GM21576 (cell line): Measurements from ENCODE around the gene THSD4.
"Not testable (repeated sequence)": the region's sequence is repeated elsewhere in the genome, so short reads cannot be mapped to it uniquely, and the experiment has no call there.

Experiments
- ATAC-seq: cut with Tn5 transposase; IDR thresholded peaks from one replicate; pipeline ENCODE4 v1.9.1; 2021; ENCODE audit warnings: mild to moderate bottlenecking, moderate library complexity; ENCODE audit not compliant: unreplicated experiment

THSD4 gene

DNA sequence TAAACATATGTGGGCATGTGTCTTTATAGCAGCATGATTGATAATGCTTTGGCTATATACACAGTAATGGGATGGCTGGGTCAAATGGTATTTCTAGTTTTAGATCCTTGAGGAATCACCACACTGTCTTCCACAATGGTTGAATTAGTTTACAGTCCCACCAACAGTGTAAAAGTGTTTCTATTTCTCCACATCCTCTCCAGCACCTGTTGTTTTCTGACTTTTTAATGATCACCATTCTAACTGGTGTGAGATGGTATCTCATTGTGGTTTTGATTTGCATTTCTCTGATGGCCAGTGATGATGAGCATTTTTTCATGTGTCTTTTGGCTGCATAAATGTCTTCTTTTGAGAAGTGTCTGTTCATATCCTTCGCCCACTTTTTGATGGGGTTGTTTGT, 252.5 kb downstream of the THSD4 start:
- ATAC-seq: not testable (repeated sequence)

DNA sequence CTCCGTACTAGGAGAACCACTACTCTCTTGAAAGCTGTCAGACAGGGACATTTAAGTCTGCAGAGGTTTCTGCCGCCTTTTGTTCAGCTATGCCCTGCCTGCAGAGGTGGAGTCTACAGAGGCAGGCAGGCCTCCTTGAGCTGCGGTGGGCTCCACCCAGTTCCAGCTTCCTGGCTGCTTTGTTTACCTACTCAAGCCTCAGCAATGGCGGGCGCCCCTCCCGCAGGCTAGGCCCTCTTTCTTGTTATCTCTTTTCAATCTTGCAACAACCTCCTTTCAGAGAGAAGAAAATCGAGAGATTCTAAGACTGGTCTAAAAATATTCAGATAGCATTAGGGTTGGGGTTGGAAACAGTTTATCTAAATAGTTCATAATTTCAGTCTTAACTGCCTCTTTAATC, 257.5 kb downstream of the THSD4 start:
- not testable (repeated sequence) for ATAC-seq

DNA sequence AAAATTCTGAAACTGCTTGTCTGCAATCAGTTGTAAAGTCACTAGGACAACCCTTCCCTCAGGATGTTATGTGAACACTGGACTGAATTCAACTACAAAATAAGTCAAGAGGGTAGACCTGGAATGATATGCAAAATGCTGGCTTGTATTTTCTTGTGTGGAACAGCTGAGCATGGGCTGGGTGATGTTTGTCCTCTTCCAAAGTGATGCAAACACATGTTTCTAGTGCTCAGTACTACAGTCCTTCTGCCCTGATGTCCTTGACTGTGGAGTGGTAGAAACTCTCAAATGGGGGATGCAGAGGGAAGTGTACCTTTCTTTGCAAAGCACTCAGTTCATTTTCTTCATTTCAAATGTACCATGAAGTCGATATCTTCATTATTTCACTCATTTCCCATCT, 258.6 kb downstream of the THSD4 start:
- ATAC-seq: no peak

DNA sequence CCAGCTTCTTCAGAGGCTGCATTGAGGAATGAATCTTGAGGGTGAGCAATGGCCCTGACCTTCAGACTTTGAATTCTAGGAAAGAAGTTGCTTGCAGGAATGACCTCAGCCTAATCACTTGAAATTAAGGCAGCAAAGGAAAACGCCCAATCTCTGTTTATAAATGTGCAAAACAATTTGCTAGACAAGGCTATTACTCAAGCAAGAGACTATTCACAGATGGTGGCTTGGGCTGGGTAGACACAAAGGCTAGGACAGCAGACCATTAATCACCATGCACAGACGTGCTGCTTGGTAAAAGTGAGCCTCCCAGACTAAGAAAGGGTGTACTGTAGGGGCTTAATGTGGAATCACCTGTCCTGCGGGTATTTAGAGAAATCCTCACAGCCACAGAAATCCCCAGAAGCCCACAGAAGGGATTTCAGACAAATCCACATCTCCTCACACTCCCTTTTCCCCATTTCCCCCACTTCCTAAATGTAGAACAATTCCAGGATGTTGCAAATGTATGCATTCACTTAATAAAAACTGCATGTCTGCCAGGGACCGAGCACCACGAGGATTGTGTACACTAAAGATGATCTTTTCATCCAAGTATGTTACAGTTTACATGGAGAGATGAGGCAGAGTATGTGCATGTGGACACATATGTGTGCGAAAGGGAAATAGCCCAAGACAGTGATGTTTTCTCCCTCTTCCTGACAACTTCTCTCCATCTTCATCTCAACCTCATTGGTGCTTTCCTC, 259.5 kb downstream of the THSD4 start:
- no peak for ATAC-seq

DNA sequence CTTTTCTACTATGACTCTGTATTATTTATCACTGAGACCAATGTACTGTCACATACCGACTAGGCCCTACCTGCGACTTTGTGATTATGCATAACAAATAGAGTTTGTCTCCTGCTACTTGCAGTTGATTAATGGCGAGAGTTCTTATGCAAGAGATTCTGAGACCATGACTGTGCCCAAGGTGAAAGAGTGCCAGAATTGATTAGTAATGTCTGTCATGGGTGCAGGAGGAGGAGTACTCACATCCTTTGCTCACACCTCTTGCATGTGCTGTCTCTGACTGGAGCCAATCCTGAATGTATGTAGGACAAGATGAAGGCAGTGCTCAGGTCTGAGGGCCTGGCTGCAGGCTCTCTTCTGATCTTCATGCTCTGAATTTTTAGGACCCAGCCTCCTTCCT, 260.7 kb downstream of the THSD4 start:
- no peak for ATAC-seq

DNA sequence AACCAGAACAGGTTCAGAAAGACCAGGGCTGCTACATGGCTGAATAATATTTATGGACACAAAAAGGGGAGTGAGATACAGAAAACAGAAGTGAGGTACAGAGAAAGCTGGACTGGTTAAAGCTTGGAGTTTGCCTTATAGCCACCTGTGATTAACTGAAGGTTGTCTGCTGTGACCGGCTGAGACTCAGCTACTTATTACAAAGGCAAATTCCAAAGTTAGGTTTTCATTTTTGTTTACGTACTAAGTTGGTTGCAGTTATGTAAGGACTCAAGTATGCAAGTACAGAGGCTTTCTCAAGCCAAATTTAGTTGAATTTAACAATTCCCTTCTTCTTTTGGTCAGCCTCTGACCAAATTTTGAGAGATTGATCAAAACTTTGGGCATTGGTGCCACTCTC, 264.6 kb downstream of the THSD4 start:
- ATAC-seq: no peak

DNA sequence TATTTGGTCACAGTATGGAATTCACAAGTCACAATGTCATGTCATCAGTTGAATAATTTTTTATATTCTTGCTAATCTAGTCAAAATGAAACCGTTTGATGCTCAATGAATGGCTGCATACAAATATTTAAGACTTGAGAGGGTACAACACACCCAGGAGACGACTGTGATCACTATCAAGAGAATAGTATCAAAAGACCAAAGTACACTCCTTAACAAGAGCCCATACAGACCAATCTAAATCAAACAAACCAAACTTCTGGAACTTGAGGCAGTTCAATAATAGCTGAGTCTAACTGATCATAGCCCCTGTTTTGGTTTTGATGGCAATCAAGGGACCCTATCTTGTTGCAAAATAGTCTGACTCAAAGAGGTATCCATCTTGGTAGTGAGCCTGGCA, 265.1 kb downstream of the THSD4 start:
- no peak for ATAC-seq

DNA sequence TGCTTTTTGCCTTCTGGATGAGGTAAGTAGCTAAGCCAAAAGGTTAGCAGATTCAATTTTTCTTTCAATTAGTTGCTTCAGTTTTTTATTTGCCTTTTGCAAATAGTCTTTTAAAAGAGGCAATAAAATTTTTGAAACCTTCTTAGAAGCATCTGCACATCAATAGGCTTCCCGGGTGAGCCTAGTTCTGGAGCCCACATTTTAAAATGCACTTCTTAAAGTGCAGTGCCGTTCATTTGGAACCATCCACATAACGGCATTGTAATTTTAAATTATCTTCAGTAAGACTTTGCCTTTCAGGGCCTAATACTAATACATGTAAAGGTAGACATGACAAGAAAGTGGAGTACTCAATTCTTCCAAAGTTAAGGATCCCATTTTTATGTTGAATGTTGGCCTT, 269.2 kb downstream of the THSD4 start:
- no peak for ATAC-seq

DNA sequence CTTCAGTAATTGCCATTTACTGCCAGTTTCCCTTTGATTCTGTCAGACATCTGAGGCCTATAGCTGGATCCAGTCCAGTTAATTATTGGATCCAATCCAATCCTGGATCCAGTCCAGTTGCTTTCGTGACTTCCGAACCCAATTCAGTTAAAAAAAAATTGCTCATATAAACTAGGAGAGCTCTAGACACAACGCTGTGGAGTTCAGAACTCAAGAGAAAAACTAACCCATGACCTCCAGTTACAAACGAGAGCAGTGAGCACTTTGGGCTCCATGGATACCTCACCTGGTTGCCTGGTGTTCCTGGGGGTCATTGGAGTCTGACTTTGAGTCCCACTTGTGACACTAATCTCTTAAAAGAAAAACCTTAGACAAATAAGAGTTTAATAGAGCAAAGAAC, 269.8 kb downstream of the THSD4 start:
- ATAC-seq: no peak

DNA sequence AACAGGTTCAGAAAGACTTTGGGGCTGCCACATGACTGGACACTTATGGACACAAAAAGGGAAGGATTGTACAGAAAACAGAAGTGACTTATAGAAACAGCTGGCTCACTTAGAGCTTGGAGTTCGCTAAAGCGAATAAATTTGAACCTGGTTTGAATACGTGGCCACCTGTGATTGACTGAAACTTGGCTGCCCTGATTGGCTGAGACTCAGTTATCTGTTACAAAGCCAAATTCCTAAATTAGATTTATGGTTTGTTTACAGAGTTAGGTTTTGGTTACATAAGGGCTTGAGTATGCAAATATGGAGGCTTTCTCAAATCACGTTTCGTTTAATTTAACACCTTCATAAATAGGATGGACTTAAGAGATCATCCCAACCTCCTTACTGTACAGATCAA, 270.2 kb downstream of the THSD4 start:
- ATAC-seq: no peak

DNA sequence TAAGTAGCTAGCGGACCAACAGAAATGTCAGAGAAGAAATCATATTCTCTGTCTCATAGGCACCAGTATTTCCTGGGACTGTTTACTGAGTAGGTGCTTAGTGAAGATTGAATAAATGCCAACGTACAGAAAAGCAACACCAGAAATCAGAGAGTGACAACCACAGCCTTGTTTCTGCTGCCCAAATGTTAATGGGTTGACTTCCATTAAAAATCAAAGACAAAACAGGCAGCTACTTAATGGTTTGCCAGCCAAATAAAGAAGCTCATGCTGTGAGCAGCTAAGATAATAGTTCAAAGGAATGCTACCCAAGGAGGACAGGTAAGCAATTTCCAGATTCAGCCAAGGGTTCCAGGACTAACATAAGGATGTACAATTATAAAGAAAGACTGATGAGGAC, 270.7 kb downstream of the THSD4 start:
- no peak for ATAC-seq

DNA sequence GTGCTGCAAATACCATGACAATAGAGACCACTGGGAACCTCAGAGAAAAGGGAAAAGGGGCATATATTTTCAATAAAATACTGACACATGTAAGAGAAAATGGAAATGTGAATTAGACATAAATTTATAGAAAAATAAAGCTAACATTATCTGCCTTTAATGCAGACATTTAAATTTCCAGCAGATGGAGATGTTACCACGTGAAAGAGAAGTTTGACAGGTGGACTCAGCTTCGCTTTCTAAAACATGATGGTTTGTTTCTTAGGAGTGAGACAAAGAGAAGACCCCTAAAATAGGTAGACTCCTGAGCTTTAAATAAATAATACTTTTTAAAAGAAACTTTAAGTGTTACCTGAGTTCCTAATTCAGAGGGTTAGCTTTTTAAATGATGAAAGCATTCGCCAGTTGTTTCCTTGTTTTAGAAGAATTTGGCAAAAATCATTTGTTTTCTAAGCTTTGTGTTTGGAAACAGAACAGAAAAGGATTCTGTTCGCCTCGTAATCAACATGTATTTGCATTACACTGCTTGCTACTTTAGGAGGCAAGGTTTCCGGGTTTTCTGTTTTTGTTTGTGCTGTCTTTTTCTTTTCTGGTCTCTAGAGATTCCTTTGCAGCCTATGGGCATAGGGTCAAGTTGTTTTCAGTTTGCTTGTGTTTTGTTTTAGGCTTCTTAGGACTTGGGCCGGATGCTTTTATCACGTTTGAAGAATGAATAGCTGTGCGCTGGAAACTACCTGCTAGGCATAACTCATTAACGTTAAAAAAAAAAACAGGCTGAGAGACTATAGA, 271.4 kb downstream of the THSD4 start:
- ATAC-seq: no peak

DNA sequence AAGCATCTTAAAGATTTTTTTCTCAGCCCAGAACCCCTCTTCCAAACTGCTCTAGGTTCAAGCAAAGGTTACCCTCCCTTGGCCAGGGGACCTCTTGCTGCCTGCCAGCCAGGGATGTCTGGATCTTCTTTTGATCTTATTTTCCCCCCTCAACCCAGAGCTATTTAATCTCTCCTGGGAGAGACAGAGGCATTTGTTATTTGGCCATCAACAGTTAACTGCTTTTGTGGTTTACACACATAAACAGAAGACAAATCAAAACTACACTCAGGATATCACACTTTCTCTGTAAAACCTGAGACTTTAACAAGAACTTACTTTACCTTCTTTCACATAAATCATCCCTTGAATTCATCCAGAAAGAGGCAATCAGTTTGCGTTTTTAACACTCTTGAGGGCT, 272.5 kb downstream of the THSD4 start:
- no peak for ATAC-seq

DNA sequence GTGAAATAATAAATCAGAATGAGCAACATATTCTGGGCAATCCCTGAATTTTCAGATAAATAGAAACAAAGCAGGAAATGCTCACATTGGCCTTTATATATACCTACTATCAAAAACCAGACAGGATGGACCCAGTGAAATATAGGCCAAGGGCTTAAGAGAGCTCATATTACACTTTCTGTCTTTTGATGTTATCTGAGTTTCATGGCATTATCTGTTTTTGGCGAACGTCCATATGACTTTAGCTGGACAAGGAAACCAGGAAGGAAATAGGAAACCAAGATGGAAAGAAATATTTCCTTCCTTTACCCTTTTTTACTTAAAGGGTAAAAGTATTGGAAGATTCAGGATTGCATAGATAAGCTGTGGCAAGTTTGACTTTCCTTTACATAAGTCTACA, 274.8 kb downstream of the THSD4 start:
- no peak for ATAC-seq

DNA sequence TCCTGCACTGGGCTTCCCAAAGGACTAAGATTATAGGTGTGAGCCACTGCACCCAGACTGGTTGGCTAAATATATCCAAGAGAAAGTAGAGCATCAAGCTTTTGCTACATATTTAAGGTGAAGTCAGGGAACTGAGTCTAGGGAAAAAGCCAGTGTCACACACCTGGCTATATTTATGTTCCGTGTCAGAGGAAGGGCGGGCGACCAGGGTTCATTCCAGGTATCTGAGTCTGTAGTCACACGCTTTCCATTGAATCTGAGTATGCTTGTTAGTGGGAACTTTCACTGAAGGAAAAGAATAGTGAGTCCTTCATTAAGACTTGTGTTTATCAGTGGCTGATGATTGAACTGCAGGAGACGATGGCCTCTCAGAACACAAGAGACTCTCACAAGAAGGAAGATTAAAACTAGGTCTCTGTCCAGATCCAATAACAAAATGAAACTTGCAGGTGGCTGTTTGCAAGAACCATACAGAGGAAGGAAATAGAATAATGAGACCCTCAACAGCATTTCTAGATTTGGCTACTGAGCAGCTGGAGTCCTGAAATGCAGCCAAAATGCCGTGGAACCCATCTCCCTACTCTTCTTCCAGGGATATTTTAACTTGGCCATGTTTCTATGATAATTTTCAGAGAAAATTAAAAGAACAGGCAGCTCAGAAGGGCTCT, 276.3 kb downstream of the THSD4 start:
- no peak for ATAC-seq

DNA sequence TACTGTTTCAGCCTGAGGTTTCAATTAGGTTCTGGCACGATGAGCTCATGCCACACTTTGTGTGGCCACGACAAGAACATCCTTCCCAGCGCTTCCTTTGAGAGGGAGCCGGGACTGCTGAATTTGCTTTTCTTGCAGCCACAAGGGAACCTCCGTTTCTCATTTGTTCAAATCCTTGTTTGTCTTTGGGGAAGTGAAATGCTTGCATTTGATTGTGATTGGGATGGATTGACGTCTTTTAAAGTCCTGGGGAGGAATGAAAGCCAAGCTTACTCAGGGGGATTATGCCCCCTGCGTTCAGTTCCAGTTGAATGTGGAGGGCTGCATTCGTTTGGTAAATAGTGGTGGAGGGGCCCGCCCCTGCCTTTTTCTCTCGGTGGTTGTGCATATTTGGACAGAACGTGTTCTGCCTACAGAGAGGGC, 277.6 kb downstream of the THSD4 start:
- ATAC-seq: no peak

DNA sequence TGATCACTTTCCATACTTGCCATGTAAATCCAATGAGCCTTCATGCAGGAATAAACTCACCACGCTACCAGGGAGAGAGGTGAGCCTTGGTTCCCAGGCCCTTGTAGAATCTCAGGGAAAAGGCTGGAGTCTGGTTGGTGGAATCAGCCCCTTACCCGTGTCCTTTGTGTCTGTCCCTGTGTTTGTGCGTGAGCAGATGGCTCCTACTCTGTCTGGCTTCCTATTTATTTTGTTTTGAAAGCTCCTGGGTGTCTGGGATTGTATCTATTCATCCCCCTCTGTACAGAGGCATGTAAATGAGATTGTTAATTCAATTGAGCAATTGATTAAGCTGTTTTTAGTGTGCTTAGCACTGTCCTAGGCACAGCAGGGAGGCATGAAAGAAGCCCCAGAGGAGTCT, 278.1 kb downstream of the THSD4 start:
- ATAC-seq: no peak

DNA sequence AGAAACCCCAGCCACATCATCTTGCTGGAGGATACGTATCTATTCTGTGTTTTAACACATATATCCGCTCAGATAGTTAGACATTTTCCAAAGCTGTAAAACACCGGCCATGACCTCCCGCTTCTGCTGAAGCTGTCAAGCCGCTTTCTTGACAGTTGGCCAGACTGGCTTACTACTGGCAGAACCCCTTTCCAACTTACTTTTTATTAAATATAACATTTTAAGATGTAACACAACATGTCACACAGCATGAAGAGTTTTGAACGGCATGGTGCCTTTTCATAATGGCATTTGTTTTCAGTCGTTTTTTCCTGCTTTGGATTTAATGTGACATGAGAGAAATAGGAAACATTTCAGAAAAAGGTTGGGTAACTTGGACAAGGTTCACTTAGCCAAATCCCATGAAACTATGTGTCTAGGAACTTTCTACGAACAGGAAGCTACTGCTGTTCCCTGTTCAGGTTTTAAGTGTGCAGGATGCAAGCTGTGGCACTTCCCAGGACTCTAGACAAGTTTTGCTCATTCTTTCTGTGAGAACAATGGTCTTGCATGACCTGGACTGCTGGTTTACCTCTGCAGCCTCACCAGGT, 281.4 kb downstream of the THSD4 start:
- no peak for ATAC-seq

DNA sequence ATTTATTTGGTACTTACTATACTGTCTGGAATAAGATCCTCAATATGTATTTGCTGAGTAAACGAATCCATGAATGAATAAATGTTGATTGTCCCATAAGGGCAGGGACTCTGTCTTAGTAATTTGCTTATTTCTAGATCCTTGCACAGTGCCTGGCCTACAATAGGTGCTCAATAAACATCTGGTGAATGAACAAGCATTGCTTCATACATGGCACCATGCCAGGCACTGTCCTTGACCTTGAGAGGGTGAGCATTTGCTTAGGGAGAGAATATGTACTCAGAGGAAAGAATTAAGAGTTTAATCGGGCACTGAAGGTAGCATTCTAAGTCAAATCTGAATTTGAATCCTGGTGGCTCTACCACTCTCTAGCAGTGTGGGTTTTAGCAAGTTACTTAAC, 282.1 kb downstream of the THSD4 start:
- ATAC-seq: no peak

DNA sequence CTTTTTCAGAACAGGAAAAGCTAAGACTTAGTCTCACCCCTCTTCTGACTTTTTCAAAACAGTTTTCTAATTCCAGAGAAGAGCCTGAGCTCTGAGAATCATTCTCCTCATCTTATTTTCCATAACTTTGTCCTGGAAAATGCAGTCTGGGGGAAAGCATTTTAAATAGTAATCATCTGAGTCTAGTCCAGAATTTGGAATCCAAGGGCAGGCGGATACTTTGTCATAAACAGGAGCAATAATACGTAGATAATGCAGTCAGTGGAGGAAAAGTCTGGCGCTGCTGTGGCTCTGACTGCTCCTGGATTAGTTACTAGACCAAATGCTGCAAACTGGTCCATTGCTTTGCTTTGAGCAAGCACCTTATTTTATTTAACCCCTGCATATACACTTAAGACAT, 285.0 kb downstream of the THSD4 start:
- no peak for ATAC-seq

DNA sequence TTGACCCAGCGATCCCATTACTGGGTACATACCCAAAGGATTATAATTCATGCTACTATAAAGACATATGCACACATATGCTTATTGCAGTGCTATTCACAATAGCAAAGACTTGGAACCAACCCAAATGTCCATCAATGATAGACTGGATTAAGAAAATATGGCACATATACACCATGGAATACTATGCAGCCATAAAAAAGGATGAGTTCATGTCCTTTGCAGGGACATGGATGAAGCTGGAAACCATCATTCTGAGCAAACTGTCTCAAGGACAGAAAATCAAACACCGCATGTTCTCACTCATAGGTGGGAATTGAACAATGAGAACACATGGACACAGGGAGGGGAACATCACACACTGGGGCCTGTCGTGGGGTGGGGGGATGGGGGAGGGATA, 286.5 kb downstream of the THSD4 start:
- ATAC-seq: not testable (repeated sequence)

DNA sequence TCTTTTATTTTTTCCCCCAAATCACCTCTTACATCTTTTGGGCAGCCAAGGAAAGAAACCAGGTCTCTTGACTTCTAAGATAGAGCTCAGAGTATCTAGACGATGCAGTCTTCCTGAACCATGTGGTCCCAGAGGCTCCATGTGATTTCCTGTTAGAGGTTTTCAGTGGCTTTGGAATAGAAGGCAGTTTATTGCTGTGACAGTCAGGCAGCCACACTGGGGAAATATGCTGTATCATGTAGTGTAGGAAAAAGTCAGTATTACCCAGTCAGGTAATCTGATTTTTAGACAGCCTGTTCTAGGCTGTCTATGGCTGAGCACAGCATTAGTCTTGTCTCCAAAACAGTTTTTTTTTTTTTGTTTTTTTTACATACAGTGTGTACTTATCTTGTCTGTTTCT, 294.3 kb downstream of the THSD4 start:
- ATAC-seq: no peak
